Hematopoietic multipotent progenitor cell treated with erythropoietin and hydrocortisone succinate and interleukin-3 and kit ligand, for 17 days (in vitro differentiated cells): ENCODE measurements around the gene USB1.

ENCODE experiments used
- DNase-seq: peaks from one replicate; pipeline ENCODE4 v3.0.0-alpha.2; 2015; ENCODE audit warnings: low spot score

The USB1 gene

DNA sequence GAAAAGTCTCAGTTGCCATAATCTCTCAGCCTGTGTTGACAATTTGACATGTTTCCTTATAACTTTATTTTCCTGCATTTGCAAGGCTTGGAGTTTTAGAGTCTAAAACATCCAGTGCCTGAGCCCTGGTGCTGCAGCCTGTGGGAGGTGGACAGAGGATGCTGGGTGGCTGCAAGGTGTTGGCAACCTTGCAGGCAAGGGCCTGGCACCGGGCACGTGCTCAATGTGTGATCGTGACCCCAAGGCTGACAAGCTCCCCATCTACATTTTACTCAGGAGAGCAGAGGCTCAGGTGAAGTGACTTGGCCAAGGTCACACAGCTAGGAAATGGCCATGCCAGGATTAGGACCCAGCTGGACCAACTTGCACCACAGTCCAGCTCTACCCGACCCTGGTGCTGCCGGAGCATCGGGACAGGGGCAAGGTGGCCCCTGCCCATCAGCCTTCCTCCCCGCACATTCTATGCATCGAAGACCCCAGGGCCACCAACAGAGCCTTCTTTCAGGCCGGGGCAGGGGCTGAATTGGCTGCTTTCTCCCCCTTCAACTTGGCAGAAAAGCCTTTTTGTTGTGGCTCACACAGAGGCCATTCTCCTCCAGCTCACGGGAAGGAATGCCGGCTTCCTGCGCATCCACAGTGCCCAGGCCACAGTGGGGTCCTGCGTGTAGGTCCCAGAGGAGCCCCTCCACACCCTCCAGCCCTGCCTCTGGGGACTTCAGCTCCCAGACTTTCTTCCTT, 47.5 kb downstream of the USB1 start:
- no peak for DNase-seq

DNA sequence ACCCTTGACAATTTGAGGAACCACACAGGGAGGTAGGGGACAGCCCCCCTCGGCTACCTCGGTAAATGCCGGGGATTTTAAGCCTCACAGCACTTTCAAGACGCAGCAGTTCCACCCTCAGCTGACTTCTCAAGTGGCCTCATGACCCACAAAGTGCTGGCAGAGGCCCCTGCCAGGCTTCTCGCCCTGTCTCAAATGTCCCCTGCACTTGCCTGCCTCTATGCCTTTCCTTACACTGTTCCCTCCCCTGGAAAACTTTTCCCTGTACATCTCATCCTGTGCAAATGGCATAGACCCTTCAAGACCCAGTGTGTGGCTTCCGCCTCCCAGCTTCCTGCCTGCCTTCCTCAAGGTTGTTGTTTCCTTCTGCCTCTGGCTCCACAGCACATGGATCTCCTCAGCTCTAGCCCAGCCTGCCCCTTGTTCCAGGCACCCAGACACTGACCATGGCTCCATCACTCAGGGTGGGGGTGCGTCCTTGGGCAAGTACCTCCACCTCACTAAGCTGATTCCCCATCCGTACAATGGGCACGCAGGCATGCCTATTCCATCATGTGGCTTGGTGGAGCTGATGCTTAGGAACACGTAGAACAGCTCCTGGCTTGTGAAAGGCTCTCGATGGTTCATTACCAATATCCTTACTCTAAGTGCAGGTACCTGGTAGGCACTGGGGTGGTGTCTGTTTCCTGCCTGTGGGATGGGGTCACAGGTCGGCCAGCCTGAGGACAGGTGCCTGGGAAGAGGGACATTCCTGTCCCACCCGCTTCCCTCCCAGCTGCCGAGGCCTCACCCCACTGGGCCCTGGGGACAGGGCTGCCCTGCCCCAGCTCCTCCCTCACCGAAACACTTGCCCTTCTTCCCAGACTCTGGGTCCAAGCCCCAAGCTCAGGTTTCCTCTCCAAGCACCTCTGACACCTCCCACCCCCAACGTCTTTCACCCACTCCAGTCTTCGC, 48.3 kb downstream of the USB1 start:
- no peak for DNase-seq

GRCh38 chr16:58051296-58051695, 50.1 kb downstream of the USB1 start:
- DNase-seq: no peak

DNA sequence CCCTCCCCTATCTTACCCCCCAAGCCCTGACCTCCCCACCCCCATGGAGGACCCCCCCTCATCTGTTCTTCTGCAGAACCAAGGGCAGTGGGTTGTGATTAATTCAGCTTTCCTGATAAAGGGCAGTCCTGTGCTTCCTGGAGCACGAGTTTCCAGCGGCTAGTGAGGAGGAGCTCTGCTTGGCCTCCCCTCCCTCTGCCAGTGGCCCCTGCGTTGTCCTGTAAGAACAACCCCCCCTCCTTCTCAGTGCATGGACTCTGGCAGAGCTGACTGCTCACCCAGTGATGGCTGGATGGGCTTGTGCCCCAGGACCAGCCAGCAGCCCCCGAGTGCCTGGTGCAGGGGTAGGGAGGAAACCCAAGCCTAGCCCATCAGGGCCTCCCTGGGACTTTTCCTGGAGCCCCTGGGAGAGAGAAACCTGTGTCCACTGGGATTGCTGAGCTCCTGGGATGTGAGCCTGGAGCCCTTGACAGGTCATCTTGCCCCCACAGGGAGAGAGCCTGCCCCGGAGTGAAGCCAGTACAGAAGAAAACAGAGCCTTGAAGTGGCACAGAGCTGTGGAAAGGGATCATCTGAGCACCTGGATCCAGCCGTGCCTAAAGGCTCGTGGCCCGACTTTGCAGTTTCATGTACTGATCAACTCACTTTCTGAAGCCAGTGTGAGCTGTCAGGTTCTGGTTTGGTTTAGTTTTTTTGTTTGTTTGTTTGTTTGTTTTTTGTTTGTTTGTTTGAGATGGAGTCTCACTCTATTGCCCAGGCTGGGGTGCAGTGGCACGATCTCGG, 50.8 kb downstream of the USB1 start:
- DNase-seq: no peak

DNA sequence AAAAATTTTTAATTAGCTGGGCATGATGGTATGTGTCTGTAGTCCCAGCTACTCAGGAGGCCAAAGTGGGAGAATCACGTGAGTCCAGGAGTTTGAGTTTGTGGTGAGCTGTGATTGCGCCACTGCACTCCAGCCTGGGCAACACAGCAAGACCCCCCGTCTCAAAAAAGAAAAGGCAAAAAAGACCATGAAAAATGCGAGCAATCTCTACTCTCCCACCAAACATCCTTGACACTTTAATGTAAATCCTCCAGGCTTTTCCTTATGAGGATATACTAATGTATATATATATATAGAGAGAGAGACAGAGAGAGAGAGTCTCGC, 52.4 kb downstream of the USB1 start:
- DNase-seq: no peak

DNA sequence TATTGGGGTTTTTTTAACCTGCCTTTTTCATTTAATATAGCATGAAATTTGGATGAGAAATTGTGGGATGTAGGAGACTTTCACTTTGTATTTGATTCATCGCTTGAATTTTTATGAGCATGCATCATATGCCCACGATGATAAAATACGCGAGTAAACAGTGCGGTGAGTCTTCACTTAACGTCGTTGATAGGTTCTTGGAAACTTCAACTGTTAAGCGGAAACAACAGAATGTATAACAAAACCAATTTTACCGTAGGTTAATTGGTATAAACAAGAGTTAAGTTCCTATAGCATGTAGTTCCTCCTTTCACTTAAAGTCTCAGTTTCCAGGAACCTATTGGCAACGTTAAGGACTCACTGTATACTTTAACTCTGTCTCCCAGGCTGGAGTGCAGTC, 53.1 kb downstream of the USB1 start:
- no peak for DNase-seq

DNA sequence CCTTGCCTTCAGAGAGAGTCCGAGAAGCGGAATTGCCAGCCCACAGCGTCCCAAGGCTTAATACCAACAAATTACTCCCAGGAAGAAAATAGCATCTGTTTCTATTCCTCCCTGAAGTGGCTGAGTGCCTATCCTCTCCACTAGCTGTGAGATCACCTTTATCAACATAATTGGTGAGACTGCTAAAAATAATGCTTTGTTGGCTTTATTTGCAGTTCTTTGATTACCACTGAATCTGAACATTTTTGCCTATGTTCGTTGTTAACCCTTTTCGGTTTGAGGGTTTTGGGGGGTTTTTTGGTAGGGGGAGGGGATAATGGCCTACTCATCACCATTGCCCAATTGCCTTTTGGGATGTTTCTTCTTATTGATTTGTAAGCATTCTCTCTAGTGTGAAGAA, 55.4 kb downstream of the USB1 start:
- DNase-seq: no peak

GRCh38 chr16:58057121-58057520, 55.9 kb downstream of the USB1 start:
- DNase-seq: no peak

DNA sequence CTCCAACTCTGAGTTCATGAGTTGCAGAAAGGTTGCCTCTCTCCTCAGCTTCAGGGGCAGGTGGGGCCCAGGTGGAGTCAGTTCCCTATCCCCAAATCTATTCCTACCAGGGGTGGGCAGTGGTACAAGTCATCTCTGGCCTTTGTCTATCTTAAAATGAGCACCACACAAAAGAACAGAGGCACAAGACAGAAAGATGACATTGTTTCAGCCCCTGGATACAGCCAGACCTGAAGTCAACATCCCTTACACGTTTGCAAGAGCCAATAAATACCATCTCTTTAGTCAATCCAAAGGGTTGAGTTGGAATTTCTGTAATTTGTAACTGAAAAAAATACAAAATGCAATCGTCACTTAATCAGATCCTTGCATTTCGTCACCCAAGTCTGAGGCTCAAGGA, 56.6 kb downstream of the USB1 start:
- DNase-seq: no peak

- no peak for DNase-seq
These were observed 61.6 kb downstream of the USB1 start for GRCh38 chr16:58062821-58063220.

DNA sequence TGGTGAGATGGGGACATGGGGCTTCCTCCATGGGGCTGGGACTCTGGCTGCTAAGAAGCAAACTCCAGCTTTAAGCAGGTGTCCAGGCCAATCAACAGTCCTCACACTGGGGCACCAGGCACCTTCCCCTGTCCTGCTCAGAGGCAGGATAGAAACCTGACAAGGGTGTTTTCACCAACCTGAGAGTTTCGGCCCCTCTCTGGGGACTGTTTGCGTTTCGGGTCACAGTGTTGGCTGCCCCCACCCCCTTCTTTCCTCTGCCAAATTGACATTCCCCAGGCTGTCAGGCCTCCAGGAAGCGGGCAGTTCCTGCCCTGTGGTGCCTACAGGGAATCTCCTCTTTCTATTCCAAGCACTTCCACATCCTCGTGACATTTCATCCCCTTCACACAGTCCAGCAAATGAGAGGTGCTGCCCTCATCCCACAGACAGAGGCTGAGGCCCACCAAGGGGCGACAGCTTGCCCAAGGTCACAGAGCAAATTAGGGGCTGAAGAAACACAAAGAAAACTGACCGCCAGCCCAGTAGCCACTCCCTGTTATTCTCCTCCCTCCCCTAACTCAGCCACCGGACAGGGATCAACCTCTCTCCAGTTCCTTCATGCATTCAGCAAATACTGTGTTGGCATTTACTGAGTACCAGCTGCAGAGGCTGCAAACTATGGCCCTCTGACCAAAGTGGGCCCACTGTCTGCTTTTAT, 62.3 kb downstream of the USB1 start:
- DNase-seq: no peak

DNA sequence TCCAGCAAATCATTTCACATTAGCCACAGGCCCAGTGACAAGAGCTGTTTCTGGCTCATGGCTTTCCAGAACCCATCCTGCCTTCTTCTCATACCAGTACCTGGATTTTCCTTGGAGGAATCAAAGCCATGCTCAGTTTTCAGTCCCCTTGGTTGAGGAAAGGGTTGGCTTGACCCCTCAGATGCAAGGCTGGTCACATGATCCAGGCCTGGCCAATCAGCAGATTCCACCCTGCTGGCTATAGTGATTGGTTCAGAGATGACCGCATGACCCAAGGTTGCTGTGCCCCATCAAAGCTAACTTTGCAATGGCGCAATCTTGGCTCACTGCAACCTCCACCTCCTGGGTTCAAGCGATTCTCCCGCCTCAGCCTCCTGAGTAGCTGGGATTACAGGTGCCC, 69.4 kb downstream of the USB1 start:
- DNase-seq: no peak
